ENCODE data around the gene TGOLN2. TPM values are rescaled to one million over a fixed set of nuclear protein-coding genes. Genes with fewer than 3 reads are reported as not detected.

The TGOLN2 gene
- total RNA-seq, 1 donor from 2014 or later = 102 TPM

DNA sequence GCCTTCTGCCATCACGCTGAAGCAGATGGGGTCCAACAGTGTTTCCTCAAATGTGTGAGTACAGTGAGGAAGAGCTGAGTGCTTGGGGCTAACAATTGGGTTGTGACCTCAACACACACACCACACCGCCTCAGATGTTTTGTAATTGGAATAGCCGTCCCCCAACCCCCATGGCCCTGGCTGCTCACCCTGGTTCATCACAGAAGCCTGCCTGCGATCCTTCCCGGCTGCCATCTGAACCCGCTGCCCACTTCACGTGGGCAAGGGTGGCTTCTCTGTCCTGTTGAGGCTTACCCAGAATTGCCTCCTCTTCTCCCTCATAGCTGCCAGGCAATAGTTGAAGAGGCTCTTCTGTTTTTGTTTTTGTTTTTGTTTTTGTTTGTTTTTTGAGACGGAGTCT lies 44.1 kb downstream of the TGOLN2 start:
- Mint-ChIP-seq H3K9me3 (no peaks in the 10 kb centered on the region), H3K27ac (no peak overlapping the region), H3K4me3 (no peak overlapping the region), H3K36me3 (ENCODE audit: low read depth) (no peaks in the 10 kb centered on the region), H3K27me3 (ENCODE audit: insufficient read depth) (peaks cover 1% of the 10 kb centered on the region), H3K4me1 (ENCODE audit: low read depth) (peaks cover 14% of the 10 kb centered on the region)
- intact Hi-C loops (cut with micrococcal nuclease) = loop anchor here (2.0 kb wide), 1 partner anchor 357 kb away; no protein-coding TSS in a partner anchor
- DNase-seq (ENCODE audit: low spot score) = no peak

DNA sequence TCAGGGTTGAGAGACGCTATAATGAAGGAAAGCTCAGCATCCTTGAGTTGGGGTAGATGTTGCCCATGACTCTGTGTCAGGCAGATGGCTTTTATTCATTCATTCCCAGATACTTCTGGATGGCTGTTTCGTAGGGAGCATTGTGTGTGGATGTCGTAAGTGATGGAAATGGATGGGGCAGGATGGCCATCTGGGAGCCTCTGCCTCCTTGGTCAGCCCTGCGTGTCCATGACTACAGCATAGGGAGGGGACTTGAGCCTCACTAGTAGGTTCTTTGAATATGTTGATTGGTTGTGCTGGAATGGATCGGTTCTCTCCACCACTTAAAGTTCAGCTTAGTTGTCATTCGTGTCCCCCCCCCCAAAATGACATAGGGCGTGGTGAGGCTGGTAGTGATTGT lies 44.9 kb downstream of the TGOLN2 start:
- H3K4me3 Mint-ChIP-seq = no peak overlapping the region

DNA sequence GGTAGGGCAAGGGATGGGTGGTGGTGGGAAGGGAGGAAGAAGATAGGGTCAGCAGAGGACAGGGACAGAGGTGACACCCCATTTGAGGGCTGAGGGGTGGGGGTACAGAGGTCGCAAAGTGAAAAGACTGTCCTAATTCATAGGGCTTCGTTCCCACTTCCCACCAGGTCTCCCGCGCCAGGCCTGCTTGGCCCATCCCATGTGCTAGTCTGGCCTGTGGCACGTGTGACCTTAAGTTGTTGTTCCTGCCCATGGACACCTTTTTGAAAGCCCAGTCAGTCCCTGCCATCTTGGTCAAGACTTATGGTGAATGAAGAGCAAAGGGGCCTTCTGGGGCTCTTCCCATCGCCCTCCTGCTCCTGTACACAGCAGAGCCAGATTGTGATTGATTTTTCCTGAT lies 46.2 kb downstream of the TGOLN2 start:
- no peak for DNase-seq (ENCODE audit: low spot score)
- H3K4me1 Mint-ChIP-seq (ENCODE audit: low read depth) = peaks cover 7% of the 10 kb centered on the region
- no peak overlapping the region for H3K27ac Mint-ChIP-seq
- peaks cover 1% of the 10 kb centered on the region for H3K27me3 Mint-ChIP-seq (ENCODE audit: insufficient read depth)
- intact Hi-C loops (cut with micrococcal nuclease) = no loop called here
- no peaks in the 10 kb centered on the region for H3K36me3 Mint-ChIP-seq (ENCODE audit: low read depth)
- no peak overlapping the region for H3K4me3 Mint-ChIP-seq
- no peaks in the 10 kb centered on the region for H3K9me3 Mint-ChIP-seq

More for the DNA sequence above, 44.9 kb downstream of the TGOLN2 start:
- Mint-ChIP-seq H3K27me3 (ENCODE audit: insufficient read depth) (peaks cover 1% of the 10 kb centered on the region), H3K27ac (no peak overlapping the region), H3K36me3 (ENCODE audit: low read depth) (no peaks in the 10 kb centered on the region), H3K4me1 (ENCODE audit: low read depth) (peaks cover 14% of the 10 kb centered on the region), H3K9me3 (no peaks in the 10 kb centered on the region)
- no peak for DNase-seq (ENCODE audit: low spot score)
- intact Hi-C loops (cut with micrococcal nuclease) = no loop called here

DNA sequence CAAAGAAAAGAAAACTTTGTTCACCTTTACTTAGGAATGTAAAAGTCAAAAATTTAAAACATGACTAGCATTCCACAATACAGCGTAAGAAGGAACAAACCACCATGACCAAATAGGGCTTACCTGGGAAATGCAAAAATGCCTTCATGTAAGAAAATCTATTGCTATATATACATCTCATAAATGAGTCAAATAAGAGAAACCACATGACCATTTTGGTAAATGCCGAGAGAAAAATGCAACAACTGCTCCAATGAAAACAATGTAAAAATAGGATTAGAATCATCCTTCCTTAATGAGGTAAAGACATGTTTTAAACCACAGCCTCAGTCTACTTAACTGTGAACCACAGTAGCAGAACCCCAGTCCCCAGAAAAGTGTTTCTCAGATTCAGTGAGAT lies 49.4 kb downstream of the TGOLN2 start:
- H3K27ac Mint-ChIP-seq = no peak overlapping the region
- no peaks in the 10 kb centered on the region for H3K9me3 Mint-ChIP-seq
- DNase-seq (ENCODE audit: low spot score) = no peak
- H3K4me3 Mint-ChIP-seq = no peak overlapping the region
- H3K4me1 Mint-ChIP-seq (ENCODE audit: low read depth) = no peaks in the 10 kb centered on the region
- intact Hi-C loops (cut with micrococcal nuclease) = no loop called here
- peaks cover 1% of the 10 kb centered on the region for H3K27me3 Mint-ChIP-seq (ENCODE audit: insufficient read depth)
- no peaks in the 10 kb centered on the region for H3K36me3 Mint-ChIP-seq (ENCODE audit: low read depth)

DNA sequence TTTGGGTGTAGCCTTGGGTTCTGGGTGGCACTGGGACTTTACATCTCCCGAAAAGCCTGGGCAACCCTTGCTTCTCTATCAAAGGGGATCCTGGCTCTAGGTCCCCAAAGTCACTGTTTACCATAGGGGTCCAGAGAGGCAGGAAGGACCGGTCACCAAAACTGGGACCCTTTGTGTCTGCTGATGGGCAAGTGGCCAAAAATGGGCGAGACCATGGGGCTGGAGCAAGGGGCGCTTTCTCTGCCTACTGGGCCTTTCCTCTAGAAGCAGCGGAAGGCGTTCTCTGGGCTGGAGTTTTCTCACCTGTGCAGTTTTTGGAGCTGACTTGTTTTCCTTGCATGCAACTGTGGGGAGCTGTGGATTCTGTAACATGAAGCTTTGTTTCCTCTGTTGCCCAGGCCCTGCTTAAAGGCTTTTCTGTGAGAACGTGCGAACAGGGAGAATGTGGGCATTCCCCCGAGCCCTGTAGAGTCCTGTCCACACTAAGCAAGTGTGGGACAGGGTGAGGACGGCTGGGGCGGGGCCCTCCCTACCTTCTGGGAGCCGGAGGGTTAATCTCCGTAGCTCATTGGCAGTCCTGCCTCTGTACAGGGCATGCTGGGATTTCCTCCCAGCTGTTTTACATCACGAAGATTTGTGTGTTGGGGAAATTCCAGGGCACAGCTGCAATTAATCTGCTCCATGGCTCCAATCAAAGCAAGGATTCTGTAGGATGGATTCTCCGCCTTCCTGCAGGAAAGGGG lies 50.2 kb downstream of the TGOLN2 start:
- H3K36me3 Mint-ChIP-seq (ENCODE audit: low read depth) = no peaks in the 10 kb centered on the region
- no peak for DNase-seq (ENCODE audit: low spot score)
- H3K4me3 Mint-ChIP-seq = no peak overlapping the region
- H3K27ac Mint-ChIP-seq = no peak overlapping the region
- H3K9me3 Mint-ChIP-seq = no peaks in the 10 kb centered on the region
- no peaks in the 10 kb centered on the region for H3K4me1 Mint-ChIP-seq (ENCODE audit: low read depth)
- intact Hi-C loops (cut with micrococcal nuclease) = no loop called here
- H3K27me3 Mint-ChIP-seq (ENCODE audit: insufficient read depth) = peaks cover 3% of the 10 kb centered on the region

DNA sequence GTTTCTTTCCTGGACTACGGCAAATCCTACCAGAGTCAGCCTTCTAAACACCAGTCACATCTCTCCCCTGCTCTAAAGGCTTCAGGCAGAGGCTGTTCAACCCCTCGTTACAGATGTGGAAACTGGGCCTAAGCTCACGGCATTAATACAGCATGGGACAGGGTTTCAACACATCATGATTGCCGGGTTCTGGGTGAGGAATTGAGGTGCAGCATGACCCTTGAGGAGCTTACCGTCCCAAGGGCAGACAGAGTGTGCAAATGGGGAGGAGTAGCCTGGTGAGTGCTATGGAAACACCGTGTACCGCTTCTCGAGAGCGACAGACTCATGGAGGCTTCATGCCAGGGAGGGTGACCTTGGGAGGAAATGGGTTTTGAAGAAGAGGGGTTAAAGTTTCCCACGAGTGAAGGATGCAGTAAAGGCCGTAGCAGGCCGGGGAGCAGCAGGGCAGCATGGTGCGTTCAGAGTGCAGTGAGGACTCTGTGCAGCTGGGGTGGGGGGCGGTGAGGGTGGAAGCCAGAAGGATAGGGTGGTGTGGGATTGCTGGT lies 51.1 kb downstream of the TGOLN2 start:
- no peaks in the 10 kb centered on the region for H3K4me1 Mint-ChIP-seq (ENCODE audit: low read depth)
- no peak overlapping the region for H3K4me3 Mint-ChIP-seq
- no peak for DNase-seq (ENCODE audit: low spot score)
- no peaks in the 10 kb centered on the region for H3K9me3 Mint-ChIP-seq
- H3K27ac Mint-ChIP-seq = no peak overlapping the region
- H3K27me3 Mint-ChIP-seq (ENCODE audit: insufficient read depth) = peaks cover 8% of the 10 kb centered on the region
- intact Hi-C loops (cut with micrococcal nuclease) = no loop called here
- no peaks in the 10 kb centered on the region for H3K36me3 Mint-ChIP-seq (ENCODE audit: low read depth)

DNA sequence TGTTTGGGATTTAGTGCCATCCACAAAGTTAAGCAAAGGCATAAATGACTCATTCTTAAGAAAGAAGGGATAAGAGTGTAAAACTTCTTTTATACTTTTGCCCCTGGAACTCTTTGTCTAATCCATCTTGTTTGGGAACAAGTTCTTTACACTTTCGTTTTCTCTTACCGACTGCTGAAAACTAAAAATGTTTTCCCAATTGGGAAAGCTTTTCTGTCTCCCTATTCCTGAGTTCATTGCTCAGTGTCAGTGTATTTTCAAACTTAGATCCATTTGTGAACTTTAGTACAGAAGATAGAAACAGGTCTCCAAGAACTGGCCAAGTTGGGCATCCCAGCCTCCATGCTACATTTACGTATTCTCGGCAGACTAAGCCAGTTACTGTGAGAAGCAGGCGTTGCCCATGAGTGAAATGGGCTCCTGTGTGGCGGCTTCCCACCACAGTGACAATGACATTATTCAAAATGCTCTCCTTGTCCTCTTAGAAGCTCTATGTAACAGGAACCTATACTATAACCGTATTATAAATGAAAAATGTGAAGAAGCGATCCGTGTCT lies 51.7 kb downstream of the TGOLN2 start:
- Mint-ChIP-seq H3K27me3 (ENCODE audit: insufficient read depth) (peaks cover 14% of the 10 kb centered on the region), H3K9me3 (no peaks in the 10 kb centered on the region), H3K36me3 (ENCODE audit: low read depth) (no peaks in the 10 kb centered on the region), H3K4me1 (ENCODE audit: low read depth) (no peaks in the 10 kb centered on the region), H3K27ac (no peak overlapping the region), H3K4me3 (no peak overlapping the region)
- intact Hi-C loops (cut with micrococcal nuclease) = no loop called here
- DNase-seq (ENCODE audit: low spot score) = no peak

DNA sequence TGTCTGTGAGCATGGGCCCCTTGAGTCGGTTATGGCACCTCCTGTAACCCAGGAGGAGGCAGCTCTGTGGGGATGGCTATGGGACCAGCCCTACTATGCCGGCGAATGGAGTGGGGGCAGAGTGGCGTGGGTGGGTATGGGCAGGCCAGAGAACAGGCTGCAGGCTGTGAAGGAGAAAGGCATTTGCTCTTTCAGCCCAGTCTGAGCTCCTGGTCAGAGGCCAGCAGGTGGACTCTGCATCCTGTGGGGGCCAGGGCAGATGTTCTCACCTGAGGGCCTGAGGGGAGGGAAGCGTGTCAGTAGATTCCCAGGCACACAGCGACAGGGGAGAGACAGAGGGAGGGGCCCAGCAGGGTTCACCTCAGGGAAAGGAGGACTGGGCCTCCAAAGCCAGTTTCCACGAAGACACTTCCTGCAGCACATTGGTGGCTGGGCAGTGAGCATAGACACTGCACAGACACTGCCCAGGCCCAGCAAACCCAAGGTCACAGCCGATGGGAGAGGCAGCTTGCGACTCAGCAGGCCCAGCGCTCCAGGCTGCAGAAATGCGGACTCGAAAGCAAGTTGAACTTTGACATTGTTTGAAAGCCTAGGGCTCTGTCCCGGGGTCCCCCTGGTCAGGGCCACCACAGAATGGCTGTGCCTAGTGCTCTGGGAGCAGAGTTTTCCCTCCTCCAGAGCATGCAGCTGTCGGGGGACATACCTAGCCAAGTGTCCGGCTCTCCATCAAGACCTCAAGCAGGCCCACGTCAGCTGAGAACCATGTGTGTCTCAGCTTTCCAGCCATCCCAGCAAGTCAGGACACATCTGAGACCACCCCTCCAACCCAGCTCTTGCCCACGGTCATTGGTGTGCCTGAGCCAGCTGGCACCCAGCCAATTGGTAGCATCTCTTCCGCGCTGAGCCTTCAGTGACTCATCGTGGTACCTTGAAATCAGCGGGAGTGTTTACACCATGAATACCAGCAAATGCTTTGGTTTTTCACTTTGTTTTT lies 53.8 kb downstream of the TGOLN2 start:
- H3K27ac Mint-ChIP-seq = no peak overlapping the region
- H3K4me3 Mint-ChIP-seq = no peak overlapping the region
- H3K4me1 Mint-ChIP-seq (ENCODE audit: low read depth) = no peaks in the 10 kb centered on the region
- intact Hi-C loops (cut with micrococcal nuclease) = no loop called here
- H3K36me3 Mint-ChIP-seq (ENCODE audit: low read depth) = no peaks in the 10 kb centered on the region
- H3K27me3 Mint-ChIP-seq (ENCODE audit: insufficient read depth) = peaks cover 17% of the 10 kb centered on the region
- no peak for DNase-seq (ENCODE audit: low spot score)
- no peaks in the 10 kb centered on the region for H3K9me3 Mint-ChIP-seq

DNA sequence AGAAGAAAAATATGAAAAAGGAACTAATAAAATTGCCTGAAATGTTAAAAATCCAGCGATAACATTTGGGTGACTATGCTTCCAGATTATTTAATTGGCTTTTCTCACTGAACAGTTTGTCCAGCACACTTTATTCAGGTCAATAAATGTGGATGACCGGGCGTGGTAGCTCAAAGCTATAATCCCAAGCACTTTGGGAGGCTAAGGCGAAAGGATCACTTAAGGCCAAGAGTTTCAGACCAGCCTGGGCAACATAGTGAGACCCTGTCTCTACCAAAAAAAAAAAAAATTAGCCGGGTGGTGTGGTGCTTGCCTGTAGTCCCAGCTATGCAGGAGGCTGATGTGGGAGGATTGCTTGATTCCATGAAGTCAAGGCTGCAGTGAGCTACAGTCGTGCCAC lies 55.4 kb downstream of the TGOLN2 start:
- Mint-ChIP-seq H3K27ac (no peak overlapping the region), H3K36me3 (ENCODE audit: low read depth) (no peaks in the 10 kb centered on the region), H3K4me3 (no peak overlapping the region), H3K27me3 (ENCODE audit: insufficient read depth) (peaks cover 17% of the 10 kb centered on the region), H3K9me3 (no peaks in the 10 kb centered on the region), H3K4me1 (ENCODE audit: low read depth) (no peaks in the 10 kb centered on the region)
- no peak for DNase-seq (ENCODE audit: low spot score)
- intact Hi-C loops (cut with micrococcal nuclease) = no loop called here

DNA sequence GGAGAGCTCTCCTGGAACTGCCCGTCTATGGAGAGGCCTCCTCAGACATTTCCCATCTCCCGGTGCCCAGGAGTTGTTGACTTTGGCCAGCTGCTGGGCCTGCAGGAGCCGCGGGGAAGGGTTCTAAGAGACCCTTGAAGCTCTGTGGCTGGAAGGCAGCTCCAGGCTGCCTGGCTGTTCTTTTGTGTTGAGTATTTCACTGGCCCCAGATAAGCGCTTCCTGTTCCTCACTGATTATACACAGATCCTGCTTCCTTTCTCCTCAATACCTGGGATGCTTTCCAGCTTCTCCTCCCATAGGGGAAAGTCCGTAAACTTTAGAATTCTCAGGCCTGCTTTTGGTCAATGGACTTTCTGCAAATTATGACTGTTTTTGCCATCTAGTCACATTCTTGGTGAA lies 57.8 kb downstream of the TGOLN2 start:
- no peak for DNase-seq (ENCODE audit: low spot score)
- peaks cover 17% of the 10 kb centered on the region for H3K27me3 Mint-ChIP-seq (ENCODE audit: insufficient read depth)
- no peaks in the 10 kb centered on the region for H3K9me3 Mint-ChIP-seq
- H3K27ac Mint-ChIP-seq = no peak overlapping the region
- intact Hi-C loops (cut with micrococcal nuclease) = no loop called here
- no peaks in the 10 kb centered on the region for H3K36me3 Mint-ChIP-seq (ENCODE audit: low read depth)
- H3K4me3 Mint-ChIP-seq = no peak overlapping the region
- H3K4me1 Mint-ChIP-seq (ENCODE audit: low read depth) = no peaks in the 10 kb centered on the region

Data from activated T-helper 1 cell treated with anti-CD3 and anti-CD28 coated beads, Interleukin-12 subunit alpha, Interleukin-12 subunit beta, Interleukin-2, Interleukin-4 antibody, amounts not matched to agents 30 ng/mL and 10 ng/mL and 1 ng/mL, durations not matched to agents 14 hours and 24 hours and 36 hours (primary cell).